Trophoblast cell (in vitro differentiated cells and primary cell): ENCODE measurements around the gene PPIP5K1.
"Not testable (repeated sequence)": the region's sequence is repeated elsewhere in the genome, so short reads cannot be mapped to it uniquely, and the experiment has no call there.

Source experiments
- DNase-seq, 2 donors: peaks; one replicate each; pipeline ENCODE4 v3.0.0-alpha.2; 2016
- H2AFZ ChIP-seq: 2 replicates; pipeline ENCODE4 v1.6.1; 2013; ENCODE audit warnings: low read length, moderate library complexity, mild to moderate bottlenecking; ENCODE audit not compliant: insufficient read depth, poor library complexity
- H2AK5ac ChIP-seq: 2 replicates; pipeline ENCODE4 v1.6.1; 2013; ENCODE audit warnings: mild to moderate bottlenecking, low read length
- H2BK120ac ChIP-seq: 2 replicates; pipeline ENCODE4 v1.6.1; 2013; ENCODE audit warnings: low read length, mild to moderate bottlenecking, moderate library complexity; ENCODE audit not compliant: insufficient read depth, poor library complexity
- H2BK12ac ChIP-seq: 2 replicates; pipeline ENCODE4 v1.6.1; 2013; ENCODE audit warnings: mild to moderate bottlenecking, low read length, moderate library complexity
- H2BK5ac ChIP-seq: 2 replicates; pipeline ENCODE4 v1.6.1; 2013; ENCODE audit warnings: low read length, low read depth, moderate library complexity, mild to moderate bottlenecking; ENCODE audit not compliant: poor library complexity
- H3K14ac ChIP-seq: 2 replicates; pipeline ENCODE4 v1.6.1; 2013; ENCODE audit warnings: mild to moderate bottlenecking, low read length
- H3K18ac ChIP-seq: 2 replicates; pipeline ENCODE4 v1.6.1; 2013; ENCODE audit warnings: mild to moderate bottlenecking, low read length
- H3K23ac ChIP-seq: 2 replicates; pipeline ENCODE4 v1.6.1; 2013; ENCODE audit warnings: low read length
- H3K27ac ChIP-seq: 2 replicates; pipeline ENCODE4 v1.5.1; 2013; ENCODE audit warnings: low read depth, mild to moderate bottlenecking, inconsistent platforms, low read length, moderate library complexity
- H3K27me3 ChIP-seq: 2 replicates; pipeline ENCODE4 v1.6.1; 2013; ENCODE audit warnings: inconsistent platforms, mild to moderate bottlenecking, low read length, moderate library complexity; ENCODE audit not compliant: insufficient read depth
- H3K36me3 ChIP-seq, 2 experiments: 1 replicate in 1 of 2; 2 replicates in 1 of 2; pipeline ENCODE4 v1.6.1; 2013; ENCODE audit warnings: low read length in 2 of 2, mild to moderate bottlenecking in 2 of 2, moderate library complexity in 1 of 2; ENCODE audit not compliant: insufficient read depth in 2 of 2, control insufficient read depth in 1 of 2
- H3K4ac ChIP-seq: 2 replicates; pipeline ENCODE4 v1.6.1; 2013; ENCODE audit warnings: low read depth, mild to moderate bottlenecking, low read length, moderate library complexity
- H3K4me1 ChIP-seq, 2 experiments: 1 replicate in 1 of 2; 2 replicates in 1 of 2; pipeline ENCODE4 v1.6.1; 2013; ENCODE audit warnings: low read length in 2 of 2, mild to moderate bottlenecking in 2 of 2, moderate library complexity in 1 of 2; ENCODE audit not compliant: insufficient read depth in 2 of 2, control insufficient read depth in 1 of 2
- H3K4me2 ChIP-seq: 2 replicates; pipeline ENCODE4 v1.6.1; 2013; ENCODE audit warnings: inconsistent platforms, mild to moderate bottlenecking, low read length, moderate library complexity
- H3K4me3 ChIP-seq: 2 replicates; pipeline ENCODE4 v1.5.1; 2013; ENCODE audit warnings: mild to moderate bottlenecking, low read depth, low read length, inconsistent platforms
- H3K79me1 ChIP-seq: one replicate; pipeline ENCODE4 v1.6.1; 2013; ENCODE audit warnings: low read length
- H3K79me2 ChIP-seq: 2 replicates; pipeline ENCODE4 v1.6.1; 2013; ENCODE audit warnings: low read length, mild to moderate bottlenecking; ENCODE audit not compliant: control insufficient read depth, insufficient read depth, poor library complexity
- H3K9ac ChIP-seq: 2 replicates; pipeline ENCODE4 v1.6.1; 2013; ENCODE audit warnings: mild to moderate bottlenecking, low read length
- H3K9me3 ChIP-seq: 2 replicates; pipeline ENCODE4 v1.6.1; 2013; ENCODE audit warnings: low read depth, mild to moderate bottlenecking, control low read depth, inconsistent platforms, low read length; ENCODE audit not compliant: insufficient read depth
- H4K12ac ChIP-seq: 2 replicates; pipeline ENCODE4 v1.6.1; 2013; ENCODE audit warnings: low read depth, mild to moderate bottlenecking, low read length, moderate library complexity
- H4K8ac ChIP-seq: 2 replicates; pipeline ENCODE4 v1.6.1; 2013; ENCODE audit warnings: low read depth, mild to moderate bottlenecking, low read length, moderate library complexity
- H4K91ac ChIP-seq: one replicate; pipeline ENCODE4 v1.6.1; 2013; ENCODE audit warnings: low read depth, mild to moderate bottlenecking, low read length, moderate library complexity
- WGBS: extraction: QIAGEN DNeasy Blood & Tissue Kit; methylation state at CpG from one replicate; pipeline ENCODE4 v1.1.7; 2013; ENCODE audit warnings: missing lambda C conversion rate; ENCODE audit not compliant: insufficient read length, insufficient coverage; ENCODE audit errors: extremely low coverage; 5-methylcytosine and 5-hydroxymethylcytosine counted together

PPIP5K1 gene

DNA sequence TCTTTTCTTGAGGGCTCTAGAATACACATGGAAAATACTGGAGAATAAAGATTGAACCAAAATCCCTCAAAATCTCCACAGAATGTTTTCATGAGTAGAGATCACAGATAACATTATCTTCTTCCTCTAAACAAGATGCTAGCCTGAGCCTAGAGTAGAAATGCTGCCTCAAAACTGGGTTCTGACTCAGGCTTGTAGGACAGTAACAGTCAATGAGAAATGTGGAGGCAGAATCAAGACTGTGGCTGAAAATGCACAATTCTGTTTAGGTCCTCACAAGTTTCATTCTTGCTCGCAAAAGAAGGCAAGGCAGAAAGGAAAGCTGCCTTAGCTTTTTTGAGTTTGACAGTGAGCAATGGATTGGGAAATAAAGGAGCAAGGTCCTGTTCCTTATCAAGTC is 15.4 kb downstream of the PPIP5K1 start:
- not testable (repeated sequence) for H3K36me3 ChIP-seq

GRCh38 chr15:43566615-43567014 is 23.4 kb downstream of the PPIP5K1 start:
- not testable (repeated sequence) for H3K14ac ChIP-seq, H2BK12ac ChIP-seq, H4K8ac ChIP-seq, H3K23ac ChIP-seq, H2BK120ac ChIP-seq, DNase-seq, H3K4me2 ChIP-seq, H3K9me3 ChIP-seq, H2AK5ac ChIP-seq, H3K4me1 ChIP-seq, H2BK5ac ChIP-seq, H4K91ac ChIP-seq, H3K18ac ChIP-seq, H3K9ac ChIP-seq, H3K4me3 ChIP-seq, H3K79me1 ChIP-seq, H3K27me3 ChIP-seq, H2AFZ ChIP-seq, H3K4ac ChIP-seq, H3K36me3 ChIP-seq, H4K12ac ChIP-seq, H3K27ac ChIP-seq, H3K79me2 ChIP-seq
- no CpG with 5 or more reads among the region's 2 CpGs for WGBS

More for the DNA sequence above, 15.4 kb downstream of the PPIP5K1 start:
- H2BK5ac ChIP-seq, H2BK12ac ChIP-seq, H3K14ac ChIP-seq, H2BK120ac ChIP-seq, H3K4ac ChIP-seq, DNase-seq, H2AFZ ChIP-seq, H3K79me2 ChIP-seq, H3K4me1 ChIP-seq, H4K8ac ChIP-seq, H4K91ac ChIP-seq, H3K18ac ChIP-seq, H3K27ac ChIP-seq, H3K23ac ChIP-seq, H4K12ac ChIP-seq, H3K9me3 ChIP-seq, H3K4me2 ChIP-seq, H3K9ac ChIP-seq, H3K27me3 ChIP-seq, H3K4me3 ChIP-seq, H3K79me1 ChIP-seq, H2AK5ac ChIP-seq: not testable (repeated sequence)
- no CpG with 5 or more reads among the region's 1 CpG for WGBS

DNA sequence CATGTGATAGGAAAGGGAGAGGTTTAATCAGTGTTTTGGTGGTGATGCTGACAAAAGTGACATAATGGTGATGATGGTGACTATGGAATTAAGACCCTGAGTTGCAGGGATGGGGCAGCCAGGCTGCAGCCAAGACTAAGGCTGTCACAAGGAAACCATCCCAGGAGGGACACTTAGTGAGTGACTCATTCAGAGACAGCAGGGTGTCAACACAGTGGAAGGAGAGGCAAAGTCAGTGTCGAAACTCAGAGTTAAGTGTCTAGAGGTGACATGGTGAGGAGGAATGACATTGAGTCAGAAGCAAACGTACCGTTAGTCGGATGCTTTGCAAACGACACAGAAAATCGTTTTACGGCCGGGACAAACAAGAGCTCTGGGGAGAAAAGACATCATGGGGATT is 26.2 kb downstream of the PPIP5K1 start:
- not testable (repeated sequence) for H3K9me3 ChIP-seq, H3K79me1 ChIP-seq, H3K4me2 ChIP-seq, H3K18ac ChIP-seq, H3K9ac ChIP-seq, H3K27me3 ChIP-seq, H4K91ac ChIP-seq, H3K4me3 ChIP-seq, DNase-seq, H3K4ac ChIP-seq, H4K12ac ChIP-seq, H3K79me2 ChIP-seq, H3K4me1 ChIP-seq, H3K23ac ChIP-seq, H2BK12ac ChIP-seq, H3K27ac ChIP-seq, H3K14ac ChIP-seq, H2BK120ac ChIP-seq, H2AFZ ChIP-seq, H4K8ac ChIP-seq, H2BK5ac ChIP-seq, H2AK5ac ChIP-seq, H3K36me3 ChIP-seq
- WGBS = no CpG with 5 or more reads among the region's 8 CpGs

- H3K4me1 ChIP-seq, H3K23ac ChIP-seq, H3K4me2 ChIP-seq, H3K9me3 ChIP-seq, H3K27me3 ChIP-seq, H2BK12ac ChIP-seq, H4K8ac ChIP-seq, H3K4me3 ChIP-seq, H3K27ac ChIP-seq, H3K9ac ChIP-seq, H3K36me3 ChIP-seq, H3K79me1 ChIP-seq, H4K91ac ChIP-seq, H3K79me2 ChIP-seq, H2BK5ac ChIP-seq, H3K4ac ChIP-seq, DNase-seq, H2AK5ac ChIP-seq, H2AFZ ChIP-seq, H2BK120ac ChIP-seq, H3K14ac ChIP-seq, H4K12ac ChIP-seq, H3K18ac ChIP-seq: not testable (repeated sequence)
- WGBS = no CpG with 5 or more reads among the region's 3 CpGs
Observed at GRCh38 chr15:43562753-43563152, 27.3 kb downstream of the PPIP5K1 start.
